Choroid plexus epithelial cell (primary cell): ENCODE measurements around the gene MGAT5.

Experiments used
- DNase-seq: peaks from one replicate; pipeline ENCODE4 v3.0.0-alpha.2; 2010; ENCODE audit warnings: low read depth
- H3K4me3 ChIP-seq: 2 replicates; pipeline ENCODE4 v1.5.1; 2011; ENCODE audit warnings: low read depth, mild to moderate bottlenecking, control low read depth, low read length, moderate library complexity
- CTCF ChIP-seq: conservative IDR thresholded peaks from 2 replicates; pipeline ENCODE4 v1.5.1; 2011; ENCODE audit warnings: low read depth, mild to moderate bottlenecking, control low read depth, inconsistent platforms, low read length, moderate library complexity

Gene MGAT5

GRCh38 chr2:134295441-134295840 lies 41.6 kb downstream of the MGAT5 start:
- no peak for DNase-seq
- TF ChIP-seq CTCF: no peak
- no peak overlapping the region for H3K4me3 ChIP-seq

GRCh38 chr2:134296301-134296700 lies 42.4 kb downstream of the MGAT5 start:
- no peak for TF ChIP-seq CTCF
- H3K4me3 ChIP-seq: no peak overlapping the region
- no peak for DNase-seq

- DNase-seq: no peak
- H3K4me3 ChIP-seq: no peak overlapping the region
- TF ChIP-seq CTCF: no peak
These were observed 45.5 kb downstream of the MGAT5 start for GRCh38 chr2:134299334-134299733.

DNA sequence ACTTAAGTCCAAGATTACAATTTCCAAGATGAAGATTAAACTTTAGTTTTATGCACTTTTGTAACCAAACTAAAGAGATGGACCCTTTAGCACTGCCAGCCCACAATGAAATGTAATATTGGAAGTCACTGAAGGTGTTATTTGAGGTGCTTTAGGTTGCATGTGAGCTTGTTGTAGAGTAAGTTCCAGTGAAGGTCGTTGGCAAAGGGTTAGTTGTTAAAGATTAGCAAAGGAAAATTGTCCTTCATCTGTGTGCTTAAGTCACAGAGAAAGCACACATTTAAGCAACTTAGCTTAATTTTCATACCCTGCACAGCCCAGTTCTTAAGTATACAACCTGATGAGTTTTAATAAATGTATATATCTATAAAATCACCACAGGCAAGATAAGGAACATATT lies 46.7 kb downstream of the MGAT5 start:
- no peak overlapping the region for H3K4me3 ChIP-seq
- DNase-seq: no peak
- no peak for TF ChIP-seq CTCF

- TF ChIP-seq CTCF: no peak
- peak; percentile 63 for DNase-seq
- no peak overlapping the region for H3K4me3 ChIP-seq
These were observed 47.4 kb downstream of the MGAT5 start for GRCh38 chr2:134301099-134301927.

GRCh38 chr2:134301928-134302260 lies 48.0 kb downstream of the MGAT5 start:
- DNase-seq: no peak
- no peak overlapping the region for H3K4me3 ChIP-seq
- no peak for TF ChIP-seq CTCF
